ENCODE data around the gene IQCF2.

GRCh38 chr3:51819709-51820406, 41.6 kb upstream of the IQCF2 start:
- TF ChIP-seq TAF1 (IDR thresholded peaks at IDR 0.05; ENCODE audit: low read depth): no peak
- TF ChIP-seq YY1 (IDR thresholded peaks at IDR 0.05; ENCODE audit: low read depth): no peak
- no peak for TF ChIP-seq CEBPB (IDR thresholded peaks at IDR 0.05)
- TF ChIP-seq, protein P1, sequence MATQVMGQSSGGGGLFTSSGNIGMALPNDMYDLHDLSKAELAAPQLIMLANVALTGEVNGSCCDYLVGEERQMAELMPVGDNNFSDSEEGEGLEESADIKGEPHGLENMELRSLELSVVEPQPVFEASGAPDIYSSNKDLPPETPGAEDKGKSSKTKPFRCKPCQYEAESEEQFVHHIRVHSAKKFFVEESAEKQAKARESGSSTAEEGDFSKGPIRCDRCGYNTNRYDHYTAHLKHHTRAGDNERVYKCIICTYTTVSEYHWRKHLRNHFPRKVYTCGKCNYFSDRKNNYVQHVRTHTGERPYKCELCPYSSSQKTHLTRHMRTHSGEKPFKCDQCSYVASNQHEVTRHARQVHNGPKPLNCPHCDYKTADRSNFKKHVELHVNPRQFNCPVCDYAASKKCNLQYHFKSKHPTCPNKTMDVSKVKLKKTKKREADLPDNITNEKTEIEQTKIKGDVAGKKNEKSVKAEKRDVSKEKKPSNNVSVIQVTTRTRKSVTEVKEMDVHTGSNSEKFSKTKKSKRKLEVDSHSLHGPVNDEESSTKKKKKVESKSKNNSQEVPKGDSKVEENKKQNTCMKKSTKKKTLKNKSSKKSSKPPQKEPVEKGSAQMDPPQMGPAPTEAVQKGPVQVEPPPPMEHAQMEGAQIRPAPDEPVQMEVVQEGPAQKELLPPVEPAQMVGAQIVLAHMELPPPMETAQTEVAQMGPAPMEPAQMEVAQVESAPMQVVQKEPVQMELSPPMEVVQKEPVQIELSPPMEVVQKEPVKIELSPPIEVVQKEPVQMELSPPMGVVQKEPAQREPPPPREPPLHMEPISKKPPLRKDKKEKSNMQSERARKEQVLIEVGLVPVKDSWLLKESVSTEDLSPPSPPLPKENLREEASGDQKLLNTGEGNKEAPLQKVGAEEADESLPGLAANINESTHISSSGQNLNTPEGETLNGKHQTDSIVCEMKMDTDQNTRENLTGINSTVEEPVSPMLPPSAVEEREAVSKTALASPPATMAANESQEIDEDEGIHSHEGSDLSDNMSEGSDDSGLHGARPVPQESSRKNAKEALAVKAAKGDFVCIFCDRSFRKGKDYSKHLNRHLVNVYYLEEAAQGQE (IDR thresholded peaks at IDR 0.05; ENCODE audit: low read depth): no peak
- no peak for TF ChIP-seq EGR1 (IDR thresholded peaks at IDR 0.05)

Measured in Ishikawa (cell line).